ENCODE results near the gene PAPSS1. TPM values are rescaled to one million over a fixed set of nuclear protein-coding genes. Genes with fewer than 3 reads are reported as not detected.
A peak's percentile ranks its signal among the peaks of the same experiment; 100 is the strongest.

Gene PAPSS1
- total RNA-seq (10 to 100 TPM in 4 of 9 donors, 1 to 10 TPM in 5; 7.4 to 32.7 (median 9.3) TPM), polyA plus RNA-seq (10 to 100 TPM in 1 of 2 donors, 1 to 10 TPM in 1; 5.9 to 16.3 TPM)
- long read RNA-seq, donor 1, transcript PAPSS1-201 (12 exons, 2,731 nt), result major isoform, 20 of 22 reads
- long read RNA-seq, donor 1, partial matches to known transcripts, result 2 of 22 reads
- long read RNA-seq, donor 1, other reads (novel, unspliced or antisense), result 0 of 22 reads
- long read RNA-seq, donor 2, transcript PAPSS1-201 (12 exons, 2,731 nt), result major isoform, 79 of 92 reads
- long read RNA-seq, donor 2, partial matches to known transcripts, result 10 of 92 reads
- long read RNA-seq, donor 2, other reads (novel, unspliced or antisense), result 3 of 92 reads
- long read RNA-seq, donor 3, transcript PAPSS1-201 (12 exons, 2,731 nt), result major isoform, 8 of 10 reads
- long read RNA-seq, donor 3, partial matches to known transcripts, result 2 of 10 reads
- long read RNA-seq, donor 3, other reads (novel, unspliced or antisense), result 0 of 10 reads

- Histone ChIP-seq H3K4me3 (peak within 1 kb of the TSS; percentile 74 to 100 (median 94)), H3K27ac (peak within 1 kb of the TSS; percentile 48 to 95 (median 88)), H3K36me3 (peaks cover 0 to 3% (median 0%) of the 10 kb centered on the region in 9 donors), H3K4me1 (peaks cover 0 to 32% (median 14%) of the 10 kb centered on the region in 12 donors), H3K27me3 (no peaks in the 10 kb centered on the region), H3K9me3 (no peaks in the 10 kb centered on the region)
- ATAC-seq (peak; percentile 99), DNase-seq (peak; percentile 97 to 98 (median 97))
- peak in 1 of 2 donors; percentile 74 for TF ChIP-seq POLR2A (IDR thresholded peaks at IDR 0.05)
- TF ChIP-seq, protein P1, sequence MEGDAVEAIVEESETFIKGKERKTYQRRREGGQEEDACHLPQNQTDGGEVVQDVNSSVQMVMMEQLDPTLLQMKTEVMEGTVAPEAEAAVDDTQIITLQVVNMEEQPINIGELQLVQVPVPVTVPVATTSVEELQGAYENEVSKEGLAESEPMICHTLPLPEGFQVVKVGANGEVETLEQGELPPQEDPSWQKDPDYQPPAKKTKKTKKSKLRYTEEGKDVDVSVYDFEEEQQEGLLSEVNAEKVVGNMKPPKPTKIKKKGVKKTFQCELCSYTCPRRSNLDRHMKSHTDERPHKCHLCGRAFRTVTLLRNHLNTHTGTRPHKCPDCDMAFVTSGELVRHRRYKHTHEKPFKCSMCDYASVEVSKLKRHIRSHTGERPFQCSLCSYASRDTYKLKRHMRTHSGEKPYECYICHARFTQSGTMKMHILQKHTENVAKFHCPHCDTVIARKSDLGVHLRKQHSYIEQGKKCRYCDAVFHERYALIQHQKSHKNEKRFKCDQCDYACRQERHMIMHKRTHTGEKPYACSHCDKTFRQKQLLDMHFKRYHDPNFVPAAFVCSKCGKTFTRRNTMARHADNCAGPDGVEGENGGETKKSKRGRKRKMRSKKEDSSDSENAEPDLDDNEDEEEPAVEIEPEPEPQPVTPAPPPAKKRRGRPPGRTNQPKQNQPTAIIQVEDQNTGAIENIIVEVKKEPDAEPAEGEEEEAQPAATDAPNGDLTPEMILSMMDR (IDR thresholded peaks at IDR 0.05), result no peak
- WGBS, 4 donors, result 0 to 1% (median 0%) methylated on average over 40 to 90 of the region's 90 CpGs
- intact Hi-C loops (cut with DNase I), result loop anchor here in 1 of 10 donors (5.0 kb wide), 1 partner anchor 272 kb away; no protein-coding TSS in a partner anchor
Measured at GRCh38 chr4:107719922-107720722, at the start of gene PAPSS1. TSS of gene PAPSS1 (minus strand) at chr4:107720234. CDS start at chr4:107720179, 55 bp downstream.

- TF ChIP-seq, protein P1 (IDR thresholded peaks at IDR 0.05), result peak in 4 of 12 donors; percentile 9 to 33 (median 16)
- no peak for TF ChIP-seq POLR2A (IDR thresholded peaks at IDR 0.05)
- Histone ChIP-seq H3K4me3 (no peak overlapping the region), H3K4me1 (peaks cover 0 to 24% (median 0%) of the 10 kb centered on the region in 12 donors), H3K9me3 (no peaks in the 10 kb centered on the region), H3K36me3 (no peaks in the 10 kb centered on the region), H3K27me3 (no peaks in the 10 kb centered on the region), H3K27ac (no peak overlapping the region)
- WGBS, 4 donors, result 72 to 79% (median 74%) methylated on average over 10 of the region's 10 CpGs
- intact Hi-C loops (cut with DNase I), result loop anchor here in 1 of 10 donors (5.0 kb wide), 1 partner anchor 62 kb away; the partner anchor contains the start of gene SGMS2
- DNase-seq (no peak), ATAC-seq (no peak)
Measured at GRCh38 chr4:107760281-107760947, 40.4 kb upstream of the PAPSS1 start.

DNA sequence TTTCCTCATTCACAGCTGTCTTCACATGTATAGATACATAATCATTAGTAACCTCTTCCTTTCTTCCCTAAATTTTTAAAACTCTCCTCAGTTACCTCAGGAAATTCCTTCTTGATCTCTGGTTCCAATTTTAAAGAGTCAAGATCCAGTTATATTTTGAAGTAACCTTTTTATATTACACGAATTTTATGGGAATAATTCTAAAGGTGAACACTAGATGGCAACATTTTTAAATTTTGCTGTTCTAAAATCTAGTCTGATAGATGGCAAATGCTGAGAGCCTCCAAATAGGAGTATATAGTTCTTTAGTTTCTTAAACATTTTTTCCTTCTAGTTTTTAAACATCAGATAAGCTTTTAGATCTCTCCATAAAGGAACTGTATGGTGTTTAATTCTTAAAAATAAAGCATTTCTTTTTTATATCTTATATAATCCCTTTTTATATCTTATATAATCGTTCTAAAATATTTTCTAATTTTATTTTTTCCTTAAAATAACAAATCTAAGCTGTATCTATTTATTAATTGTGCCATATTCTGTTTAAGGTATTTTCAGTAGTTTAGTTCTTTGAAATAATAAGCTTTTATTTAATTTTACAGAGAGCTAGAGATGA is 37.9 kb upstream of the PAPSS1 start:
- H3K27me3 ChIP-seq, result no peaks in the 10 kb centered on the region
- 38 to 48% (median 42%) methylated on average over 2 of the region's 2 CpGs for WGBS, 4 donors
- DNase-seq (no peak), ATAC-seq (no peak)
- TF ChIP-seq POLR2A (IDR thresholded peaks at IDR 0.05), result no peak
- TF ChIP-seq, protein P1 (IDR thresholded peaks at IDR 0.05), result peak; percentile 34 to 74 (median 59)
- no peaks in the 10 kb centered on the region for H3K36me3 ChIP-seq
- H3K4me1 ChIP-seq, result peaks cover 0 to 24% (median 0%) of the 10 kb centered on the region in 12 donors
- no peaks in the 10 kb centered on the region for H3K9me3 ChIP-seq
- H3K4me3 ChIP-seq, result no peak overlapping the region
- intact Hi-C loops (cut with DNase I), result loop anchor here (1.0 to 5.0 kb wide), 6 partner anchors 64 to 157 kb away; partner anchors contain the start of gene SGMS2 (in 2 of the 10)
- no peak overlapping the region for H3K27ac ChIP-seq
